Esophagus muscularis mucosa (tissue), 4 donors: ENCODE data around the gene SERPINE1. TPM values are rescaled to one million over a fixed set of nuclear protein-coding genes. Genes with fewer than 3 reads are reported as not detected.

Experiments
- DNase-seq: peaks from one replicate; pipeline ENCODE4 v3.0.0-alpha.2; 2017; ENCODE audit errors: extremely low spot score
- H3K27ac ChIP-seq, 4 donors: fragments of 200-600 bp; sonication (generic); replicated peaks in 1 of 4; 1 replicate in 3 of 4; 2 replicates in 1 of 4; pipeline ENCODE4 v1.5.1; 2016 to 2019; ENCODE audit warnings: mild to moderate bottlenecking in 1 of 4
- H3K27me3 ChIP-seq, 4 donors: fragments of 200-600 bp; sonication (generic); one replicate each; pipeline versions ENCODE4 v1.5.1 to v1.6.0; 2016 to 2019
- H3K36me3 ChIP-seq, 4 donors: fragments of 200-600 bp; sonication (generic); one replicate each; pipeline ENCODE4 v1.5.1; 2016 to 2019
- H3K4me1 ChIP-seq, 4 donors: fragments of 200-600 bp; sonication (generic); one replicate each; pipeline ENCODE4 v1.5.1; 2016 to 2019
- H3K4me3 ChIP-seq, 4 donors: fragments of 200-600 bp; sonication (generic); 1 replicate in 2 of 4; 2 replicates in 2 of 4; pipeline ENCODE4 v1.5.1; 2016 to 2019; ENCODE audit warnings: mild to moderate bottlenecking in 4 of 4, moderate library complexity in 1 of 4
- H3K9me3 ChIP-seq, 4 donors: fragments of 200-600 bp; sonication (generic); 1 replicate in 3 of 4; 2 replicates in 1 of 4; pipeline ENCODE4 v1.5.1; 2016 to 2019
- CTCF ChIP-seq, 3 experiments: fragments of 200-600 bp in 2 of 3; fragments of 450-650 bp in 1 of 3; sonication (generic) in 2 of 3; IDR thresholded peaks; one replicate each; pipeline ENCODE4 v1.5.1; 2017 to 2019; ENCODE audit warnings: antibody characterized with exemption in 3 of 3, mild to moderate bottlenecking in 2 of 3, moderate library complexity in 1 of 3
- EP300 ChIP-seq: sonication (generic); formaldehyde crosslinking; IDR thresholded peaks from one replicate; pipeline ENCODE4 v1.6.1; 2017; ENCODE audit warnings: antibody characterized with exemption
- POLR2A ChIP-seq: fragments of 450-650 bp; IDR thresholded peaks from one replicate; pipeline ENCODE4 v1.6.1; 2017; ENCODE audit warnings: antibody characterized with exemption, moderate library complexity, mild to moderate bottlenecking, low read depth
- POLR2AphosphoS5 ChIP-seq, 2 donors: sonication (generic); formaldehyde crosslinking; IDR thresholded peaks; one replicate each; pipeline ENCODE4 v1.6.1; 2017; ENCODE audit warnings: antibody characterized with exemption in 2 of 2
- WGBS: methylation state at CpG from one replicate; pipeline ENCODE4 v1.1.5; 2018; 5-methylcytosine and 5-hydroxymethylcytosine counted together
- intact Hi-C: fragments of 100-400 bp; cut with DNase I; formaldehyde crosslinking; loops from one replicate; pipeline ENCODE4 v1.15.1; 2023
- small RNA-seq, 3 donors: library from RNA; depleted of rRNA; stranded (forward); fragments of <200 nt; gene quantifications; one replicate each; pipeline ENCODE3, GENCODE V24; 2016
- total RNA-seq, 4 donors: library from RNA; depleted of rRNA; stranded (reverse); fragments of >200 nt; gene quantifications; one replicate each; pipeline versions ENCODE4 v1.1.0 to v1.2.1, GENCODE V29; 2016

Gene SERPINE1
- total RNA-seq, 4 donors from 2014 or later, result 9.4 to 54.2 (median 18.2) TPM

- TF ChIP-seq EP300 (no peak), POLR2AphosphoS5 (IDR thresholded peaks at IDR 0.05) (no peak), CTCF (IDR thresholded peaks at IDR 0.05) (no peak), POLR2A (no peak)
- no peak for DNase-seq
- H3K4me1 ChIP-seq, result peaks cover 0 to 4% (median under 1%) of the 10 kb centered on the region in 4 donors
- H3K36me3 ChIP-seq, result no peaks in the 10 kb centered on the region
- intact Hi-C loops, result no loop called here
- no peak overlapping the region for H3K4me3 ChIP-seq
- H3K27me3 ChIP-seq, result peaks cover 2 to 69% (median 14%) of the 10 kb centered on the region in 4 donors
- 54% methylated on average over 5 of the region's 5 CpGs for WGBS
- H3K27ac ChIP-seq, result no peak overlapping the region
- H3K9me3 ChIP-seq, result no peaks in the 10 kb centered on the region
These were observed 58.4 kb downstream of the SERPINE1 start for GRCh38 chr7:101185258-101185839.

- TF ChIP-seq CTCF (IDR thresholded peaks at IDR 0.05), result no peak
- no peak for TF ChIP-seq EP300
- no peak for TF ChIP-seq POLR2AphosphoS5 (IDR thresholded peaks at IDR 0.05)
- no peak for TF ChIP-seq POLR2A
- H3K9me3 ChIP-seq, result no peaks in the 10 kb centered on the region
- no peaks in the 10 kb centered on the region for H3K4me1 ChIP-seq
- 58% methylated on average over 6 of the region's 6 CpGs for WGBS
- no peak for DNase-seq
- no peak overlapping the region for H3K27ac ChIP-seq
- no peaks in the 10 kb centered on the region for H3K36me3 ChIP-seq
- intact Hi-C loops, result no loop called here
- H3K4me3 ChIP-seq, result no peak overlapping the region
- H3K27me3 ChIP-seq, result peaks cover 0 to 61% (median 5%) of the 10 kb centered on the region in 4 donors
These were observed 59.3 kb downstream of the SERPINE1 start for GRCh38 chr7:101186194-101186593.

- no peak overlapping the region for H3K27ac ChIP-seq
- DNase-seq, result no peak
- 79% methylated on average over 4 of the region's 4 CpGs for WGBS
- no peaks in the 10 kb centered on the region for H3K36me3 ChIP-seq
- H3K27me3 ChIP-seq, result peaks cover 0 to 54% (median 3%) of the 10 kb centered on the region in 4 donors
- intact Hi-C loops, result no loop called here
- no peaks in the 10 kb centered on the region for H3K4me1 ChIP-seq
- no peak overlapping the region for H3K4me3 ChIP-seq
- TF ChIP-seq POLR2A, result no peak
- no peak for TF ChIP-seq EP300
- TF ChIP-seq POLR2AphosphoS5 (IDR thresholded peaks at IDR 0.05), result no peak
- TF ChIP-seq CTCF (IDR thresholded peaks at IDR 0.05), result no peak
- H3K9me3 ChIP-seq, result no peaks in the 10 kb centered on the region
These were observed 60.0 kb downstream of the SERPINE1 start for GRCh38 chr7:101186844-101187428.

Small RNAs within 50 kb of the gene (small RNA-seq; reads per million reads assigned to genes)
- 0 reads per million in 3 donors for gene MIR4653

Other genes with a start within 250 kb of the SERPINE1 start
- 1 to 10 TPM; 2.1 to 8.7 (median 5.7) TPM for gene UFSP1, start 237.4 kb upstream of the SERPINE1 start, total RNA-seq
- gene ACHE, start 231.2 kb upstream of the SERPINE1 start, total RNA-seq, result 1 to 10 TPM; 2.5 to 4.6 (median 3.5) TPM
- gene MUC3A, start 177.6 kb upstream of the SERPINE1 start, total RNA-seq, result under 1 TPM in 2 of 4 donors, not detected in 2; under 0.01 to 0.23 TPM
- 1 to 10 TPM in 2 of 4 donors, not detected in 2; 1.1 to 2.5 TPM for gene MUC12, start 157.5 kb upstream of the SERPINE1 start, total RNA-seq
- gene MUC17, start 107.0 kb upstream of the SERPINE1 start, total RNA-seq, result under 1 TPM in 1 of 4 donors, not detected in 3; 0.06 TPM
- gene TRIM56, start 41.6 kb upstream of the SERPINE1 start, total RNA-seq, result 10 to 100 TPM; 16.2 to 25.1 (median 22.9) TPM
- 10 to 100 TPM; 28.2 to 44.4 (median 35.5) TPM for gene AP1S1, start 27.4 kb downstream of the SERPINE1 start, total RNA-seq
- under 1 TPM in 3 of 4 donors, not detected in 1; 0.23 to 0.33 (median 0.26) TPM for gene VGF, start 38.5 kb downstream of the SERPINE1 start, total RNA-seq
- not detected for gene NAT16, start 53.2 kb downstream of the SERPINE1 start, total RNA-seq
- gene MOGAT3, start 73.9 kb downstream of the SERPINE1 start, total RNA-seq, result under 1 TPM in 1 of 4 donors, not detected in 3; 0.17 TPM
- gene PLOD3, start 90.5 kb downstream of the SERPINE1 start, total RNA-seq, result 10 to 100 TPM; 30.3 to 60.2 (median 50.1) TPM
- gene ZNHIT1, start 91.1 kb downstream of the SERPINE1 start, total RNA-seq, result 10 to 100 TPM; 60.6 to 86.7 (median 77.6) TPM
- 1 to 10 TPM; 5.3 to 9.1 (median 6.4) TPM for gene CLDN15, start 110.7 kb downstream of the SERPINE1 start, total RNA-seq
- 100 to 1,000 TPM; 216 to 310 (median 295) TPM for gene FIS1, start 118.0 kb downstream of the SERPINE1 start, total RNA-seq
- gene IFT22, start 194.7 kb downstream of the SERPINE1 start, total RNA-seq, result 10 to 100 TPM; 25.2 to 33.1 (median 28.5) TPM
- not detected for gene COL26A1, start 235.8 kb downstream of the SERPINE1 start, total RNA-seq